K562 (cell line): ENCODE data around the gene HSD17B8. TPM values are rescaled to one million over a fixed set of nuclear protein-coding genes. Genes with fewer than 3 reads are reported as not detected.

Source experiments
- ATF1 ChIP-seq, 2 experiments: fragments of 450-650 bp in 1 of 2; IDR thresholded peaks; 2 replicates each; pipeline ENCODE4 v1.6.1; 2016; ENCODE audit warnings: missing compliant biosample characterization in 1 of 2, missing genetic modification characterization in 1 of 2
- CBFA2T3 ChIP-seq: fragments of 450-650 bp; IDR thresholded peaks from 2 replicates; pipeline ENCODE4 v1.6.1; 2017
- CBX8 ChIP-seq: fragments of 200-600 bp; sonication (generic); IDR thresholded peaks from 2 replicates; pipeline ENCODE4 v1.6.1; 2012; ENCODE audit warnings: borderline replicate concordance, mixed run types, low read depth, mild to moderate bottlenecking, moderate library complexity, mixed read lengths, low read length, control low read depth, inconsistent platforms; ENCODE audit not compliant: poor library complexity, severe bottlenecking; ENCODE audit errors: extremely low read depth
- ESRRB ChIP-seq: fragments of 250-450 bp; sonication (Bioruptor Pico); IDR thresholded peaks from 2 replicates; pipeline ENCODE4 v1.5.0; 2020; ENCODE audit warnings: mild to moderate bottlenecking, moderate library complexity, borderline replicate concordance
- ETV1 ChIP-seq: fragments of 450-650 bp; conservative IDR thresholded peaks from 2 replicates; pipeline ENCODE4 v1.6.1; 2016; ENCODE audit warnings: missing genetic modification characterization, control low read depth, low read depth, missing compliant biosample characterization
- FOXA1 ChIP-seq: fragments of 450-650 bp; IDR thresholded peaks from 2 replicates; pipeline ENCODE4 v1.6.1; 2016; ENCODE audit warnings: mild to moderate bottlenecking, borderline replicate concordance
- GTF2F1 ChIP-seq: IDR thresholded peaks from 2 replicates; pipeline ENCODE4 v1.6.1; 2011; ENCODE audit warnings: low read depth, low read length, improper control_type of control experiment
- KLF13 ChIP-seq: fragments of 450-650 bp; IDR thresholded peaks from 2 replicates; pipeline ENCODE4 v1.6.1; 2016; ENCODE audit warnings: missing genetic modification characterization, low read depth, mild to moderate bottlenecking, missing compliant biosample characterization, moderate library complexity, borderline replicate concordance
- MCM7 ChIP-seq, 2 experiments: fragments of 450-650 bp; IDR thresholded peaks; 2 replicates each; pipeline ENCODE4 v1.6.1; 2016 to 2018
- NRF1 ChIP-seq, 2 experiments: fragments of 450-650 bp; IDR thresholded peaks in 1 of 2; conservative IDR thresholded peaks in 1 of 2; 2 replicates each; pipeline ENCODE4 v1.6.1; 2014; ENCODE audit warnings: mild to moderate bottlenecking in 2 of 2
- POLR2B ChIP-seq: fragments of 450-650 bp; IDR thresholded peaks from 2 replicates; pipeline ENCODE4 v1.6.1; 2018; ENCODE audit warnings: low read depth; ENCODE audit not compliant: partially characterized antibody
- RB1 ChIP-seq: fragments of 450-650 bp; IDR thresholded peaks from 2 replicates; pipeline ENCODE4 v1.6.1; 2017; ENCODE audit warnings: low read depth, mild to moderate bottlenecking
- SOX6 ChIP-seq: fragments of 450-650 bp; IDR thresholded peaks from 2 replicates; pipeline ENCODE4 v1.6.1; 2014; ENCODE audit warnings: mild to moderate bottlenecking
- SRSF3 ChIP-seq: fragments of 200-400 bp; formaldehyde crosslinking; IDR thresholded peaks from 2 replicates; pipeline ENCODE4 v1.6.1; 2016; ENCODE audit warnings: mild to moderate bottlenecking, low read length, moderate library complexity; ENCODE audit not compliant: insufficient read depth
- U2AF2 ChIP-seq: fragments of 200-400 bp; formaldehyde crosslinking; optimal IDR thresholded peaks from 2 replicates; pipeline ENCODE3; 2017; ENCODE audit warnings: low read depth, mild to moderate bottlenecking, low read length
- ZBTB17 ChIP-seq: fragments of 450-650 bp; formaldehyde crosslinking; IDR thresholded peaks from 2 replicates; pipeline ENCODE4 v1.4.0; 2020; ENCODE audit warnings: mild to moderate bottlenecking
- ZNF785 ChIP-seq: fragments of 250-450 bp; sonication (Bioruptor Pico); IDR thresholded peaks from 2 replicates; pipeline ENCODE4 v1.4.0; 2020; ENCODE audit warnings: mild to moderate bottlenecking
- polyA plus RNA-seq, 8 experiments: library from polyadenylated mRNA; depleted of rRNA in 4 of 8; stranded (reverse) in 5 of 8; unstranded in 3 of 8; fragments of >200 nt; fragmentation: Nextera tagmentation in 2 of 8; fragmentation: Illumina TruSeq in 1 of 8; extraction: Ambion mirVana in 2 of 8; extraction: Trizol in 1 of 8; gene quantifications; 2 replicates each; pipeline versions ENCODE4 v1.2.1 to v1.2.3, GENCODE V29; 2011 to 2014; ENCODE audit warnings: inconsistent platforms in 1 of 8, missing spikeins in 1 of 8
- total RNA-seq, 7 experiments: library from RNA; depleted of rRNA in 6 of 7; stranded (reverse); fragments of >200 nt in 6 of 7; fragmentation: Illumina TruSeq in 2 of 7; extraction: Trizol in 2 of 7; gene quantifications; 2 replicates each; pipeline versions ENCODE4 v1.2.1 to v1.2.3, GENCODE V29; 2011 to 2021; ENCODE audit warnings: low replicate concordance in 1 of 7
- TF ChIP-seq, protein P1 (sequence below): fragments of 450-650 bp; IDR thresholded peaks from one replicate; pipeline ENCODE4 v1.6.1; 2018; ENCODE audit warnings: mild to moderate bottlenecking, moderate library complexity; ENCODE audit not compliant: partially characterized antibody
- TF ChIP-seq, protein P2 (sequence below): fragments of 450-650 bp; IDR thresholded peaks from 2 replicates; pipeline ENCODE4 v1.6.1; 2017; ENCODE audit warnings: antibody characterized with exemption
- TF ChIP-seq, protein P3 (sequence below): sonication (generic); formaldehyde crosslinking; IDR thresholded peaks from 2 replicates; pipeline ENCODE4 v1.8.1; 2023; ENCODE audit warnings: mild to moderate bottlenecking, missing genetic modification reagents, moderate library complexity

The HSD17B8 gene
- total and polyA plus RNA-seq, 9 of the 15 experiments (the other 6 are each of a cell fraction or from before 2014, with no cell fraction given): 3.7 to 35.2 (median 14.2) TPM

DNA sequence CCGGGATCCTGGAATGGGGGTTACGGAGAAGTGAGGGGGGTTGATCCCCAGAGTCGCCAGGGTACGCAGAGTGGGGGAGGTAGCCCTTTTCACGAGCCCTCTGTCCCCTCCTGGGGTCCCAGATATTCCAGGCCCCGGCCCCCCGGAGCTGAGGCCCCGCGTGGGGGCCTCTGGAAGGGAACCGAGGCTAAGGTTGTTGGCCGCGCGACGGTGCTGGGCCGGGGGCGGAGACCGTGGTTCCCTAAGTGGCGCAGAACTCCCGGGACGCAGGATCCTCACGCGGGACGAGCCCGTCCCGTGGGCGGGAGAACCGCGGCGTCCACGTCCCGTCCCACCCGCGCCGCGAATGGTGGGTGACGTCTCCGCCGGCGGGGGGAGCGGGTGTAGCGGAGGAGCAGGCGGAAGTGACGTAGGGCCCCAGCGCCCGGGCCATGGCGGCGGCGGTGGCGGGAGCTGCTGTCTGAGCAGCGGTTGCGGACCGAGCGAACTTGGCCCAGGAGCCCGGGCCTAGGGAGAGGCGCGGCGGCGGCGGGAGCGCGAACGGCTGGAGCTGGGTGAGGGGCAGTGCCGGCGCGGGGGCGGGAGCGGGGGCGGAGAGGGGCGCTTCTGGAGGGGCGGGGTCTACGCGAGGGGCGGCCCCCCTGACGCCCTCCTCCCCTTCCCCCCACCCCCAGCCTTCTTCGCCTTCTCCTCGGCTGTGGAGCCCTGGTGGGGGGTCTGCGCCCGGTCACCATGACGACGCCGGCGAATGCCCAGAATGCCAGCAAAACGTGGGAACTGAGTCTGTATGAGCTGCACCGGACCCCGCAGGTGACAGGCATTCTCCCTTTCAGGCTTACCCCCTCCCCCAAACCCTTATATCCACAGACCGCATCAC is 3.9 kb downstream of the HSD17B8 start, which contains the start of gene RING1 (continued):
- TF ChIP-seq, protein P1, sequence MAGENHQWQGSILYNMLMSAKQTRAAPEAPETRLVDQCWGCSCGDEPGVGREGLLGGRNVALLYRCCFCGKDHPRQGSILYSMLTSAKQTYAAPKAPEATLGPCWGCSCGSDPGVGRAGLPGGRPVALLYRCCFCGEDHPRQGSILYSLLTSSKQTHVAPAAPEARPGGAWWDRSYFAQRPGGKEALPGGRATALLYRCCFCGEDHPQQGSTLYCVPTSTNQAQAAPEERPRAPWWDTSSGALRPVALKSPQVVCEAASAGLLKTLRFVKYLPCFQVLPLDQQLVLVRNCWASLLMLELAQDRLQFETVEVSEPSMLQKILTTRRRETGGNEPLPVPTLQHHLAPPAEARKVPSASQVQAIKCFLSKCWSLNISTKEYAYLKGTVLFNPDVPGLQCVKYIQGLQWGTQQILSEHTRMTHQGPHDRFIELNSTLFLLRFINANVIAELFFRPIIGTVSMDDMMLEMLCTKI: no peak
- TF ChIP-seq MCM7 (IDR thresholded peaks at IDR 0.05) (no peak), FOXA1 (no peak), U2AF2 (no peak), ZBTB17 (no peak; the same call in 1 of the 2 replicates), ZNF785 (CRISPR knock-in tag) (no peak), CBX8 (no peak), RB1 (peak; percentile 98), ETV1 (peak; percentile 73), GTF2F1 (peak; percentile 71; the same call in 1 of the 2 replicates), NRF1 (conservative IDR thresholded peaks at IDR 0.05 in 1 of 2, IDR thresholded peaks at IDR 0.05 in 1 of 2) (peak; percentile 58 to 62; a peak in 3 of 4 replicates), ESRRB (CRISPR knock-in tag) (0 out of 2 replicates have a peak, but pooled peaks have one; percentile 66), SRSF3 (0 out of 2 replicates have a peak, but pooled peaks have one; percentile 67), CBFA2T3 (0 out of 2 replicates have a peak, but pooled peaks have one; percentile 14), ATF1 (CRISPR knock-in tag; IDR thresholded peaks at IDR 0.05) (peak; percentile 81), ATF1 (tag; IDR thresholded peaks at IDR 0.05) (peak; percentile 98), SOX6 (no peak; the same call in 1 of the 2 replicates), KLF13 (tag) (peak; percentile 12; the same call in 1 of the 2 replicates), POLR2B (peak; percentile 90)
- TF ChIP-seq, protein P2, sequence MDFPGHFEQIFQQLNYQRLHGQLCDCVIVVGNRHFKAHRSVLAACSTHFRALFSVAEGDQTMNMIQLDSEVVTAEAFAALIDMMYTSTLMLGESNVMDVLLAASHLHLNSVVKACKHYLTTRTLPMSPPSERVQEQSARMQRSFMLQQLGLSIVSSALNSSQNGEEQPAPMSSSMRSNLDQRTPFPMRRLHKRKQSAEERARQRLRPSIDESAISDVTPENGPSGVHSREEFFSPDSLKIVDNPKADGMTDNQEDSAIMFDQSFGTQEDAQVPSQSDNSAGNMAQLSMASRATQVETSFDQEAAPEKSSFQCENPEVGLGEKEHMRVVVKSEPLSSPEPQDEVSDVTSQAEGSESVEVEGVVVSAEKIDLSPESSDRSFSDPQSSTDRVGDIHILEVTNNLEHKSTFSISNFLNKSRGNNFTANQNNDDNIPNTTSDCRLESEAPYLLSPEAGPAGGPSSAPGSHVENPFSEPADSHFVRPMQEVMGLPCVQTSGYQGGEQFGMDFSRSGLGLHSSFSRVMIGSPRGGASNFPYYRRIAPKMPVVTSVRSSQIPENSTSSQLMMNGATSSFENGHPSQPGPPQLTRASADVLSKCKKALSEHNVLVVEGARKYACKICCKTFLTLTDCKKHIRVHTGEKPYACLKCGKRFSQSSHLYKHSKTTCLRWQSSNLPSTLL: peak; percentile 77
- TF ChIP-seq, protein P3, sequence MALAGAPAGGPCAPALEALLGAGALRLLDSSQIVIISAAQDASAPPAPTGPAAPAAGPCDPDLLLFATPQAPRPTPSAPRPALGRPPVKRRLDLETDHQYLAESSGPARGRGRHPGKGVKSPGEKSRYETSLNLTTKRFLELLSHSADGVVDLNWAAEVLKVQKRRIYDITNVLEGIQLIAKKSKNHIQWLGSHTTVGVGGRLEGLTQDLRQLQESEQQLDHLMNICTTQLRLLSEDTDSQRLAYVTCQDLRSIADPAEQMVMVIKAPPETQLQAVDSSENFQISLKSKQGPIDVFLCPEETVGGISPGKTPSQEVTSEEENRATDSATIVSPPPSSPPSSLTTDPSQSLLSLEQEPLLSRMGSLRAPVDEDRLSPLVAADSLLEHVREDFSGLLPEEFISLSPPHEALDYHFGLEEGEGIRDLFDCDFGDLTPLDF (CRISPR knock-in tag): peak; percentile 92
